HL-60 (cell line): Measurements from ENCODE around the gene RBMX.
"Not testable (repeated sequence)": the region's sequence is repeated elsewhere in the genome, so short reads cannot be mapped to it uniquely, and the experiment has no call there.

Experiments
- DNase-seq, 2 experiments: peaks; one replicate each; pipeline ENCODE4 v3.0.0-alpha.2; 2010 to 2020; ENCODE audit warnings: low read depth in 1 of 2, low spot score in 1 of 2
- H3K27ac ChIP-seq: fragments of 250-450 bp; sonication (Bioruptor Pico); replicated peaks from 2 replicates; pipeline ENCODE4 v1.5.1; 2020; ENCODE audit warnings: mild to moderate bottlenecking, moderate library complexity
- H3K27me3 ChIP-seq: fragments of 250-450 bp; sonication (Bioruptor Pico); 2 replicates; pipeline ENCODE4 v1.5.1; 2021; ENCODE audit warnings: mild to moderate bottlenecking, moderate library complexity; ENCODE audit not compliant: insufficient read depth, poor library complexity, severe bottlenecking
- H3K4me3 ChIP-seq: replicated peaks from 2 replicates; pipeline ENCODE4 v1.5.1; 2011; ENCODE audit warnings: mild to moderate bottlenecking, control low read depth, low read length; ENCODE audit not compliant: insufficient read depth
- GABPA ChIP-seq: IDR thresholded peaks from 2 replicates; pipeline ENCODE4 v1.6.1; 2012; ENCODE audit warnings: low read depth
- POLR2AphosphoS5 ChIP-seq: IDR thresholded peaks from 2 replicates; pipeline ENCODE4 v1.6.1; 2012; ENCODE audit warnings: low read depth
- SPI1 ChIP-seq: IDR thresholded peaks from 2 replicates; pipeline ENCODE4 v1.6.1; 2012; ENCODE audit warnings: low read depth, mild to moderate bottlenecking, borderline replicate concordance
- TF ChIP-seq, protein P1 (sequence below): IDR thresholded peaks from 2 replicates; pipeline ENCODE4 v1.6.1; 2012; ENCODE audit warnings: low read depth; ENCODE audit not compliant: insufficient replicate concordance
- TF ChIP-seq, protein P2 (sequence below): IDR thresholded peaks from one replicate; pipeline ENCODE4 v1.5.1; 2011; ENCODE audit warnings: low read length, control low read depth, inconsistent platforms; ENCODE audit not compliant: insufficient read depth

Gene RBMX

DNA sequence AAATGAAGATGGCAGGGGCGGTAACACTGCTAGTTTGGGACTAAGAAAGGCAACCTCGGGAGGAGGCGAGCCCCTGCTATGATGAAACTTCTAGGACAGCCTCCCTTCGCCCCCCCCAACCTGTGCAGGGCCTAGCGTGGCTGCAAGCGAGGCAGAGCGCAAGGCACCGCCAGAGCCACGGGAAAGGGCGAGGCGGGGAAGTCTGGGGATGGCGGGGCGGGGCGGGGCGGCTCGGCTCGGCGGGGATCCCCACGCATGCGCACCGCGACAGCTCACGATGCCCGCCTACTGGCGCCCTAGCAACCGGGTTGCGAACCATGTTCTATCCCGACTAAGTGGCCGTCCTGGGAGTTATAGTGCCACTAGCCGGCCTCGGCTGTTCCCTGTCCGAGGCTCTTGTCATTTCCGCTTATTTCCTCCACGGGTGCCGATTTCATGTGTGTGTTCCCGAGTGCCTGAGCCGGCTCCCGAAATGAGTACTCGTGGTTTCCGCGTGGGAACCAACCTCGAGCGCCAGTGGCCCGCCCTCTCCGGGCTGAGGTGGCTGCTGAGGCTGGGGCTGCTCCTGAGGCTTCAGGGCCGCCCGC, 28.7 kb upstream of the RBMX start:
- Histone ChIP-seq H3K4me3 (peak overlapping the region; percentile 64), H3K27me3 (no peaks in the 10 kb centered on the region), H3K27ac (peak overlapping the region; percentile 67)
- DNase-seq: peak; percentile 45 to 63
- TF ChIP-seq, protein P1, sequence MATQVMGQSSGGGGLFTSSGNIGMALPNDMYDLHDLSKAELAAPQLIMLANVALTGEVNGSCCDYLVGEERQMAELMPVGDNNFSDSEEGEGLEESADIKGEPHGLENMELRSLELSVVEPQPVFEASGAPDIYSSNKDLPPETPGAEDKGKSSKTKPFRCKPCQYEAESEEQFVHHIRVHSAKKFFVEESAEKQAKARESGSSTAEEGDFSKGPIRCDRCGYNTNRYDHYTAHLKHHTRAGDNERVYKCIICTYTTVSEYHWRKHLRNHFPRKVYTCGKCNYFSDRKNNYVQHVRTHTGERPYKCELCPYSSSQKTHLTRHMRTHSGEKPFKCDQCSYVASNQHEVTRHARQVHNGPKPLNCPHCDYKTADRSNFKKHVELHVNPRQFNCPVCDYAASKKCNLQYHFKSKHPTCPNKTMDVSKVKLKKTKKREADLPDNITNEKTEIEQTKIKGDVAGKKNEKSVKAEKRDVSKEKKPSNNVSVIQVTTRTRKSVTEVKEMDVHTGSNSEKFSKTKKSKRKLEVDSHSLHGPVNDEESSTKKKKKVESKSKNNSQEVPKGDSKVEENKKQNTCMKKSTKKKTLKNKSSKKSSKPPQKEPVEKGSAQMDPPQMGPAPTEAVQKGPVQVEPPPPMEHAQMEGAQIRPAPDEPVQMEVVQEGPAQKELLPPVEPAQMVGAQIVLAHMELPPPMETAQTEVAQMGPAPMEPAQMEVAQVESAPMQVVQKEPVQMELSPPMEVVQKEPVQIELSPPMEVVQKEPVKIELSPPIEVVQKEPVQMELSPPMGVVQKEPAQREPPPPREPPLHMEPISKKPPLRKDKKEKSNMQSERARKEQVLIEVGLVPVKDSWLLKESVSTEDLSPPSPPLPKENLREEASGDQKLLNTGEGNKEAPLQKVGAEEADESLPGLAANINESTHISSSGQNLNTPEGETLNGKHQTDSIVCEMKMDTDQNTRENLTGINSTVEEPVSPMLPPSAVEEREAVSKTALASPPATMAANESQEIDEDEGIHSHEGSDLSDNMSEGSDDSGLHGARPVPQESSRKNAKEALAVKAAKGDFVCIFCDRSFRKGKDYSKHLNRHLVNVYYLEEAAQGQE: no peak
- TF ChIP-seq, protein P2, sequence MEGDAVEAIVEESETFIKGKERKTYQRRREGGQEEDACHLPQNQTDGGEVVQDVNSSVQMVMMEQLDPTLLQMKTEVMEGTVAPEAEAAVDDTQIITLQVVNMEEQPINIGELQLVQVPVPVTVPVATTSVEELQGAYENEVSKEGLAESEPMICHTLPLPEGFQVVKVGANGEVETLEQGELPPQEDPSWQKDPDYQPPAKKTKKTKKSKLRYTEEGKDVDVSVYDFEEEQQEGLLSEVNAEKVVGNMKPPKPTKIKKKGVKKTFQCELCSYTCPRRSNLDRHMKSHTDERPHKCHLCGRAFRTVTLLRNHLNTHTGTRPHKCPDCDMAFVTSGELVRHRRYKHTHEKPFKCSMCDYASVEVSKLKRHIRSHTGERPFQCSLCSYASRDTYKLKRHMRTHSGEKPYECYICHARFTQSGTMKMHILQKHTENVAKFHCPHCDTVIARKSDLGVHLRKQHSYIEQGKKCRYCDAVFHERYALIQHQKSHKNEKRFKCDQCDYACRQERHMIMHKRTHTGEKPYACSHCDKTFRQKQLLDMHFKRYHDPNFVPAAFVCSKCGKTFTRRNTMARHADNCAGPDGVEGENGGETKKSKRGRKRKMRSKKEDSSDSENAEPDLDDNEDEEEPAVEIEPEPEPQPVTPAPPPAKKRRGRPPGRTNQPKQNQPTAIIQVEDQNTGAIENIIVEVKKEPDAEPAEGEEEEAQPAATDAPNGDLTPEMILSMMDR: no peak
- TF ChIP-seq POLR2AphosphoS5 (no peak), GABPA (no peak), SPI1 (no peak)

DNA sequence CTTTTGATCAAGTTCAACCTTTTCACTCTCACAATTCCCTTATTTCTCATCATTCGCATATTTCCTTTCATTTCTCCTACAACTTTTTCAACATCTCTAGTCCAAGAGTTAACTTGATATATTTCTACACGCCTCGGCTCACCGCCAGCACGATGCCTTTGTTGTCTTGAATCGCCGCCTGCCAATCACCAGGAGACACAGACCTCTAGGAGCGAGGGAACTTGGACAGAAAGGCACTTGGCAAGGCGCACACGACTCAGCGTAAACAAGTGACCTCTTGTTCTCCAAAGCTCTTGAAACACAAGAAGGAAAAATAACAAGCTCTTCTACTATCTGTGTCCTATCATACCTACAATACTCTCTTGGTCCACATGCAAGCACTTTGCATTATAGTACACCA, 27.1 kb upstream of the RBMX start:
- Histone ChIP-seq H3K27ac (no peak overlapping the region), H3K4me3 (no peak overlapping the region), H3K27me3 (no peaks in the 10 kb centered on the region)
- no peak for DNase-seq
- TF ChIP-seq, protein P2: no peak
- TF ChIP-seq SPI1: no peak
- TF ChIP-seq GABPA: no peak
- TF ChIP-seq, protein P1: no peak
- TF ChIP-seq POLR2AphosphoS5: no peak

DNA sequence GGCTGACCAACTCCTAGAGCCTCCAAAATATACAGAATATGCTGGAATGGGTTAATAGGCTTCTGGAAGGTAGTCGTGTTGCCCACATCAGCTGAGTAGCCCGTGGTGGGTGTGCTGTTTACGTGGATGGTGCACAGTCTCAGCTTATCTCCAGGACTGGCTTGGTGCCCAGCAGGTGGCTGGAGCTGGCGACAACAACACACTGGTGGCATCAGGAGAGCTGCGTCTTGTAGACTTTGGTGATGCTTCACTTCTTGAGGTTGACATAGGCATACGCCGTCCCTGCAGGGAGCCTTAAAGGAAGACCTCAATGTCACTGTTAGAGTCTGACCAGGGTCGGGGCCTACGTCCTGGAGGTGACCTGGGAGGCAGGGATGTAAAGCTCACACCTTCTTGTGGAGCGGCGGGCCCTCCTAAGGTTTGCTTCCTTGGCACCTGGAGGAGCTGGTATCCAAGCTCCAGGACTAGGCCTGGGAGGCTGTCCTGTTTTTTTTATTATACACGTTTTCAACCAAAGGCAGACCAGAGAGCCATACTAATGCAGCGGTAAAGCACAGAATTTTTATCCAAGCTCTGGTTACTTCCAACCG, 26.5 kb upstream of the RBMX start:
- Histone ChIP-seq H3K27ac (no peak overlapping the region), H3K4me3 (no peak overlapping the region), H3K27me3 (no peaks in the 10 kb centered on the region)
- no peak for TF ChIP-seq SPI1
- TF ChIP-seq, protein P1: no peak
- TF ChIP-seq POLR2AphosphoS5: no peak
- TF ChIP-seq, protein P2: no peak
- TF ChIP-seq GABPA: no peak
- DNase-seq: no peak

DNA sequence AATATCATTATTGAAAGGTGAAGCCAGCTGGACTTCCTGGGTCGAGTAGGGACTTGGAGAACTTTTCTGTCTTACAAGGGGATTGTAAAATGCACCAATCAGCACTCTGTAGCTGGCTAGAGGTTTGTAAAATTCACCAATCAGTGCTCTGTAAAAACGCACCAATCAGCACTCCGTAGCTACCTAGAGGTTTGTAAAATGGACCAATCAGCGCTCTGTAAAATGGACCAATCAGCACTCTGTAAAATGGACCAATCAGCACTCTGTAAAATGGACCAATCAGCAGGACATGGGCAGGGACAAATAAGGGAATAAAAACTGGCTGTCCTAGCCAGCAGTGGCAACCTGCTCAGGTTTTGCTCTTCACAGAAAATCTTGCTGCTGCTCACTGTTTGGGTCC, 23.5 kb upstream of the RBMX start:
- H3K4me3 ChIP-seq, H3K27me3 ChIP-seq, H3K27ac ChIP-seq, DNase-seq: not testable (repeated sequence)

DNA sequence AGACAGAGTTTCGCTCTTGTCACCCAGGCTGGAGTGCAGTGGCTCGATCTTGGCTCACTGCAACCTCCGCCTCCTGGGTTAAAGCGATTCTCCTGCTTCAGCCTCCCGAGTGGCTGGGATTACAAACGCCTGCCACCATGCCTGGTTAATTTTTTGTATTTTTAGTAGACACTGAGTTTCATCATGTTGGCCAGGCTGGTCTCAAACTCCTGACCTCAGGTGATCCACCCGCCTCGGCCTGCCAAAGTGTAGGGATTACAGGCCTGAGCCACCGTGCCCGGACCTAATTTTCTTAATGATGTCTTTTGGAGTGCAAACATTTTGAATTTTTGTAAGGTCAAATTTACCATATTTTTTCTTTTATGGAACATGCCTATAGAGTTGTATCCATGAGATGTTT, 19.5 kb upstream of the RBMX start:
- DNase-seq, H3K4me3 ChIP-seq, H3K27ac ChIP-seq, H3K27me3 ChIP-seq: not testable (repeated sequence)
